CD14-positive monocyte (primary cell): ENCODE results near the gene ANO2. TPM values are rescaled to one million over a fixed set of nuclear protein-coding genes. Genes with fewer than 3 reads are reported as not detected.
A peak's percentile ranks its signal among the peaks of the same experiment; 100 is the strongest.

Experiments
- DNase-seq, 3 donors: peaks; one replicate each; pipeline ENCODE4 v3.0.0-alpha.2; 2011 to 2022
- H2AFZ ChIP-seq: 2 replicates; pipeline ENCODE4 v1.6.0; 2012; ENCODE audit warnings: mild to moderate bottlenecking, low read depth, low read length, inconsistent platforms; ENCODE audit not compliant: insufficient read depth, poor library complexity, severe bottlenecking
- H3K27ac ChIP-seq, 2 donors: 1 replicate in 1 of 2; 2 replicates in 1 of 2; pipeline ENCODE4 v1.5.1; 2012 to 2013; ENCODE audit warnings: low read length in 2 of 2, control low read depth in 1 of 2, inconsistent platforms in 1 of 2, low read depth in 1 of 2, mild to moderate bottlenecking in 1 of 2
- H3K27me3 ChIP-seq, 2 donors: one replicate each; pipeline versions ENCODE4 v1.6.0 to v1.6.1; 2011 to 2013; ENCODE audit warnings: low read length in 2 of 2; ENCODE audit not compliant: control insufficient read depth in 2 of 2, insufficient read depth in 2 of 2
- H3K36me3 ChIP-seq, 2 donors: replicated peaks in 1 of 2; 1 replicate in 1 of 2; 2 replicates in 1 of 2; pipeline versions ENCODE4 v1.5.1 to v1.6.1; 2012 to 2013; ENCODE audit warnings: low read length in 2 of 2, control low read depth in 1 of 2, inconsistent platforms in 1 of 2, mild to moderate bottlenecking in 1 of 2; ENCODE audit not compliant: insufficient read depth in 2 of 2, control insufficient read depth in 1 of 2
- H3K4me1 ChIP-seq, 2 donors: 1 replicate in 1 of 2; 2 replicates in 1 of 2; pipeline versions ENCODE4 v1.5.1 to v1.6.1; 2012 to 2013; ENCODE audit warnings: low read length in 2 of 2, control low read depth in 1 of 2, inconsistent platforms in 1 of 2, mild to moderate bottlenecking in 1 of 2, moderate library complexity in 1 of 2; ENCODE audit not compliant: insufficient read depth in 2 of 2, control insufficient read depth in 1 of 2
- H3K4me2 ChIP-seq: replicated peaks from 2 replicates; pipeline ENCODE3; 2012; ENCODE audit warnings: low read length, moderate library complexity, mild to moderate bottlenecking; ENCODE audit not compliant: poor library complexity, severe bottlenecking; ENCODE audit errors: extremely low read depth
- H3K4me3 ChIP-seq, 3 experiments: fragments of 200-600 bp in 1 of 3; sonication (generic) in 1 of 3; replicated peaks in 1 of 3; 1 replicate in 2 of 3; 2 replicates in 1 of 3; pipeline ENCODE4 v1.5.1; 2011 to 2013; ENCODE audit warnings: low read length in 3 of 3, mild to moderate bottlenecking in 3 of 3, control low read depth in 2 of 3, low read depth in 2 of 3, inconsistent platforms in 1 of 3, moderate library complexity in 1 of 3
- H3K79me2 ChIP-seq: 2 replicates; pipeline ENCODE4 v1.6.0; 2012; ENCODE audit warnings: mild to moderate bottlenecking, control low read depth, inconsistent platforms, low read length, moderate library complexity; ENCODE audit not compliant: insufficient read depth
- H3K9ac ChIP-seq: 2 replicates; pipeline ENCODE4 v1.6.0; 2017; ENCODE audit warnings: low read length, mild to moderate bottlenecking; ENCODE audit not compliant: insufficient read depth, poor library complexity, severe bottlenecking
- H3K9me3 ChIP-seq, 2 donors: replicated peaks in 1 of 2; 1 replicate in 1 of 2; 2 replicates in 1 of 2; pipeline versions ENCODE4 v1.5.1 to v1.6.1; 2012 to 2013; ENCODE audit warnings: low read length in 2 of 2, control low read depth in 1 of 2; ENCODE audit not compliant: control insufficient read depth in 1 of 2, insufficient read depth in 1 of 2
- H4K20me1 ChIP-seq: 2 replicates; pipeline ENCODE4 v1.6.0; 2012; ENCODE audit warnings: mild to moderate bottlenecking, low read length, control low read depth, moderate library complexity; ENCODE audit not compliant: insufficient read depth
- H3K27ac Mint-ChIP-seq, 7 donors: one replicate each; pipeline ENCODE4 v1.8.0; 2020; ENCODE audit warnings: mild to moderate bottlenecking in 7 of 7, mixed read lengths in 7 of 7, moderate library complexity in 6 of 7, inconsistent platforms in 2 of 7
- H3K27me3 Mint-ChIP-seq, 3 donors: one replicate each; pipeline ENCODE4 v1.8.0; 2021 to 2022; ENCODE audit warnings: low read depth in 3 of 3, mild to moderate bottlenecking in 3 of 3, mixed read lengths in 3 of 3, moderate library complexity in 3 of 3, inconsistent platforms in 1 of 3
- H3K36me3 Mint-ChIP-seq, 2 donors: one replicate each; pipeline ENCODE4 v1.8.0; 2020; ENCODE audit warnings: mixed read lengths in 2 of 2, inconsistent platforms in 1 of 2, mild to moderate bottlenecking in 1 of 2
- H3K4me1 Mint-ChIP-seq: one replicate; pipeline ENCODE4 v1.8.0; 2020; ENCODE audit warnings: mild to moderate bottlenecking, mixed read lengths
- H3K4me3 Mint-ChIP-seq, 2 donors: one replicate each; pipeline ENCODE4 v1.8.0; 2020; ENCODE audit warnings: mild to moderate bottlenecking in 2 of 2, mixed read lengths in 2 of 2, moderate library complexity in 1 of 2
- H3K9me3 Mint-ChIP-seq, 7 donors: one replicate each; pipeline ENCODE4 v1.8.0; 2020 to 2022; ENCODE audit warnings: mixed read lengths in 7 of 7, mild to moderate bottlenecking in 6 of 7, moderate library complexity in 6 of 7, inconsistent platforms in 2 of 7
- CTCF ChIP-seq: fragments of 200-600 bp; IDR thresholded peaks from one replicate; pipeline ENCODE4 v1.8.0; 2022; ENCODE audit warnings: antibody characterized with exemption, mild to moderate bottlenecking
- WGBS: methylation state at CpG from one replicate; pipeline ENCODE4 v1.1.5; 2013; ENCODE audit warnings: missing lambda C conversion rate; ENCODE audit not compliant: insufficient coverage; 5-methylcytosine and 5-hydroxymethylcytosine counted together
- intact Hi-C, 2 donors: fragments of 100-400 bp; cut with micrococcal nuclease; formaldehyde crosslinking; loops; one replicate each; pipeline versions ENCODE4 v1.15.0 to v1.15.1; 2023
- polyA plus RNA-seq, 3 donors: library from polyadenylated mRNA; depleted of rRNA in 1 of 3; unstranded in 2 of 3; stranded (reverse) in 1 of 3; fragments of 300-500 nt in 2 of 3; fragments of >200 nt in 1 of 3; fragmentation: Illumina TruSeq in 2 of 3; gene quantifications; 1 replicate in 2 of 3; 2 replicates in 1 of 3; pipeline ENCODE4 v1.2.3, GENCODE V29; 2012 to 2021

Gene ANO2
- polyA plus RNA-seq, 3 donors, result not detected

- no peak overlapping the region for H2AFZ ChIP-seq
Measured at GRCh38 chr12:5969974-5970690, 25.1 kb upstream of the ANO2 start.

More at GRCh38 chr12:5969974-5970690, 25.1 kb upstream of the ANO2 start:
- 94% methylated on average over 2 of the region's 5 CpGs for WGBS
- H3K36me3 ChIP-seq, result no peaks in the 10 kb centered on the region
- H3K9me3 ChIP-seq, result no peaks in the 10 kb centered on the region
- H4K20me1 ChIP-seq, result no peaks in the 10 kb centered on the region
- Mint-ChIP-seq H3K27ac (peak overlapping the region in 1 of 7 donors; percentile 59), H3K4me1 (peaks cover 1% of the 10 kb centered on the region), H3K9me3 (peaks cover 0 to 2% (median 0%) of the 10 kb centered on the region in 7 donors), H3K4me3 (no peak overlapping the region), H3K36me3 (no peaks in the 10 kb centered on the region), H3K27me3 (peaks cover 0 to 13% (median 2%) of the 10 kb centered on the region in 3 donors)
- intact Hi-C loops, result no loop called here
- no peak overlapping the region for H3K4me3 ChIP-seq
- DNase-seq, result no peak
- no peak for TF ChIP-seq CTCF
- no peak overlapping the region for H3K27ac ChIP-seq
- no peaks in the 10 kb centered on the region for H3K27me3 ChIP-seq
- no peak overlapping the region for H3K9ac ChIP-seq
- no peaks in the 10 kb centered on the region for H3K4me1 ChIP-seq
- no peak overlapping the region for H3K4me2 ChIP-seq
- H3K79me2 ChIP-seq, result no peaks in the 10 kb centered on the region
